HUES64 (cell line): ENCODE measurements around the gene C16orf95.

Experiments
- H3K27ac ChIP-seq: 2 replicates; pipeline ENCODE4 v1.7.0; 2013; ENCODE audit warnings: low read depth, low read length, inconsistent platforms
- H3K27me3 ChIP-seq: 2 replicates; pipeline ENCODE4 v1.6.1; 2013; ENCODE audit warnings: mild to moderate bottlenecking, low read length; ENCODE audit not compliant: insufficient read depth
- H3K36me3 ChIP-seq: 2 replicates; pipeline ENCODE4 v1.6.1; 2013; ENCODE audit warnings: mild to moderate bottlenecking, low read length; ENCODE audit not compliant: insufficient read depth
- H3K4me1 ChIP-seq: 2 replicates; pipeline ENCODE4 v1.6.1; 2013; ENCODE audit warnings: mild to moderate bottlenecking, low read length, moderate library complexity; ENCODE audit not compliant: insufficient read depth
- H3K4me3 ChIP-seq: 2 replicates; pipeline ENCODE4 v1.5.1; 2013; ENCODE audit warnings: mild to moderate bottlenecking, low read length, moderate library complexity
- H3K9ac ChIP-seq: 2 replicates; pipeline ENCODE4 v1.6.1; 2013; ENCODE audit warnings: mild to moderate bottlenecking, low read depth, low read length
- H3K9me3 ChIP-seq: 2 replicates; pipeline ENCODE4 v1.6.1; 2013; ENCODE audit warnings: low read depth, low read length; ENCODE audit not compliant: insufficient read depth
- WGBS: fragments of 150-250, 120-280 bp; methylation state at CpG from one replicate; pipeline ENCODE4 v1.1.7; 2013; ENCODE audit warnings: missing lambda C conversion rate; 5-methylcytosine and 5-hydroxymethylcytosine counted together

C16orf95 gene

DNA sequence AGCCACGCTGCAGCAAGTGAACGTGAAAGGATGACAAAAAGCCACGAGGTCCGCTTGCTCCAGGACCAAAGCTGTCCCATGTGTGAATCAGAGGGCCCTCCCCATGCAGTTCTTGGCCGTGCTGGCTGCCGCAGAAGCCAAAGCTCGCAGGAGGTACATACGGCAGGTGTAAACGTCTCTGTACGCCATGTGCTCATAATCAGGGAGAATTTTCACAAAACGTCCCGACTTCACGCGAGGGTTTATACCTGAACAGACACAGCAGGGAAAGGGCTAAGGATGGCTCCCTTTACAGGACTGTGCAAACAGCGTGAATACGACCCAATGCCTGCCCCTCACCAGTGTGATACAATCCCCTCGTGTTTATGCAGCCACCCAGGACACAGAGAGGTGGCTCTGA is 41.1 kb upstream of the C16orf95 start:
- Histone ChIP-seq H3K36me3 (peaks cover 34% of the 10 kb centered on the region), H3K9me3 (no peaks in the 10 kb centered on the region), H3K27me3 (no peaks in the 10 kb centered on the region), H3K9ac (no peak overlapping the region), H3K4me1 (no peaks in the 10 kb centered on the region), H3K27ac (no peak overlapping the region), H3K4me3 (no peak overlapping the region)
- 94% methylated on average over 17 of the region's 17 CpGs for WGBS

DNA sequence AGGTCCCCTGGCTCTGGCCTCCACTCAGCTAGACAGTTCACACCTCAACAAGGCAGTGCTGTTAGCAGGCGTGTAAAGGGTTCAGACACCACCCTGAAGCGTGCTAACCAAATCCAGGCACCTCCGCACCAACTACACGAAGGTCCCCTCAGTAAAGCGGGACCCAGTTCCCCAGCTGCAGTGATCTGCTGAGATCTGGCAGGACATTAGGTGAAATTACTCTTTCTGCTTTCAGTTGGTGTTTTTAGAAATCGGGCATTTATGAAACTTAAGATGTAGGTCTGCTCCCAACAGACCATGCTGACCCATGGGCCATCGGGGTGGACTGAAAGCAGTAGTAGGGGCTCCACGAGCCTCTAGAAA is 39.3 kb upstream of the C16orf95 start:
- Histone ChIP-seq H3K9ac (no peak overlapping the region), H3K27me3 (no peaks in the 10 kb centered on the region), H3K4me3 (no peak overlapping the region), H3K9me3 (no peaks in the 10 kb centered on the region), H3K36me3 (peaks cover 25% of the 10 kb centered on the region), H3K4me1 (no peaks in the 10 kb centered on the region), H3K27ac (no peak overlapping the region)
- WGBS: 94% methylated on average over 8 of the region's 8 CpGs

DNA sequence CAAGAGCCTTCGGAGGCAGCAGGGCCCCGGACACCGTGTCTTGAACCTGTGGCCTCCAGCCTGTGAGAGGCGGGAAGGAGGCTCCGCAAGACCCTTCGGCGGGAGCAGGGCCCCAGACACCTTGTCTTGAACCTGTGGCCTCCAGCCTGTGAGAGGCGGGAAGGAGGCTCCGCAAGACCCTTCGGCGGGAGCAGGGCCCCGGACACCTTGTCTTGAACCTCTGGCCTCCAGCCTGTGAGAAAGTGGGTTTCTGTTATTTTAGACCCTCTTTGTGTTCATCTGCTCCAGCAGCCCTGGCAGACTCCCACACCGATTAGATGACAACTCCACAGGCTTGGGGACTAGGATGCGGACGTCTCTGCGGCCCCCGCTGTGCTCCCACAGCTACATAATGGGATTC is 36.4 kb upstream of the C16orf95 start:
- Histone ChIP-seq H3K9me3 (no peaks in the 10 kb centered on the region), H3K4me3 (no peak overlapping the region), H3K27ac (no peak overlapping the region), H3K36me3 (peaks cover 11% of the 10 kb centered on the region), H3K9ac (no peak overlapping the region), H3K27me3 (no peaks in the 10 kb centered on the region), H3K4me1 (no peaks in the 10 kb centered on the region)
- 97% methylated on average over 17 of the region's 17 CpGs for WGBS

DNA sequence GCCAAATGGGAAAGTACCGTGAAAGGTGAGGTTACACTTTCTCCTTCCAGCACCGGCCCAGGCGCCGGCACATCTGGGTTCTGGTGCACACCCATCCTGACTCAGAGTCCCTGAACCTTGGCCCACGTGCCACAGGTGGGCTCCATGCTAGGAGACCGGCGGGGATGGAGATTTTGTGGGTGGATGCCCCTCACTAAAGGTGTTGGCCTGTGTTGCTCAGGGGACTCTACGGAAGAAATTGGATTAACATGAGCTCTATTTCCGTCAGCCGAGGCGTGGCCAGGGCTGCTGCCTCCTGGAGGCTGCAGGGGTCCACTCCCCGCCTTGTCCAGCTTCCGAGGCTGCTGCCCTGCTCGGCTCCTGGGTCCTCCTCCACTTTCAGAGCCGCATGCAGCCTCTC is 35.6 kb upstream of the C16orf95 start:
- Histone ChIP-seq H3K9ac (no peak overlapping the region), H3K27me3 (no peaks in the 10 kb centered on the region), H3K9me3 (no peaks in the 10 kb centered on the region), H3K27ac (no peak overlapping the region), H3K4me1 (no peaks in the 10 kb centered on the region), H3K36me3 (peaks cover 5% of the 10 kb centered on the region; the same call in 1 of the 2 replicates), H3K4me3 (no peak overlapping the region)
- WGBS: 93% methylated on average over 15 of the region's 15 CpGs

DNA sequence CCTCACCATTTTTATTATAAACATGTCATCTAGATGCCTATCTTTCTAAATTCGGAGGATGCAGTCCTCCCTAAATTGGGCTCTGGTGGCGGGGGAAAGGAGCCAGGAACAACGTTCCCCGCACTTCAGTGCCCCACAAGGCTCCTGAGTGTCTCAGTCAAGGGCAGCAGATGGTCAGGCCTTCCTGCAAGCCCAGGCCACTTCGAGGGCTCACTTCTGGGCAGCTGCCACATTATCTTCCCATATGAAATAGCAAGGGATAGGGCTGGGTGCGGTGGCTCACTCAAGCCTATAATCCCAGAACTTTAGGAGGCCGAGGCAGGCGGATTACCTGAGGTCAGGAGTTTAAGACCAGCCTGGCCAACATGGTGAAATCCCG is 34.1 kb upstream of the C16orf95 start:
- H3K9me3 ChIP-seq: no peaks in the 10 kb centered on the region
- peaks cover 7% of the 10 kb centered on the region for H3K36me3 ChIP-seq

DNA sequence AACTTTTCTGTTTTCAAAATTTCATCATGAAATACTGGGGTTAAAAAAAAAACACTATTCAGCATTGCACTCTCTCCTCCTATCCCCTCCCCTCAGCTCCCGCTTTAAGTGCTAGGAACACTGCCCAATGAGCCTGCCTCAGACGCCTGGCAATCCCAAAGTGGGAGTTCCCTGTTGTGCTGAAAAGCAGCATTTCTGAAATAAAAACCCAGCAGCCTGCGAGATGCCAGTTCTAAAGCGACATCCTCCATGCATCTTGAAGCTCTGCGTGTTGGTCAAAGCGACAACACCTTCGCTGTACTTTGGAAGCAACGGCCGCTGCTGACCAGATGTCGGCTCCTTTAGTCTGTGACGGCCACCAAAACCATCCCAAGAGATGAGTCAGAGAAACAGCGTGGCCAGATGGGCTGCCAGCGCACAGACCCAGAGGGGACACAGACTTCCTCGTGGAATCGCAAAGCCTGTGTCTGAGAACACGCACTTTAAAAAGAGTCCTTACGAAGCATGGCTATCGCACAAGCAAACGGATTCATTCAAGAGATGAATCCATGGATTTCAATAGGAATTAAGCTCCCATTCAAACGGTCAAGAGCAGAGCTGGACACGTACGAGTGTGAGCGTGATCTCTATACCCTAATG is 33.6 kb upstream of the C16orf95 start:
- Histone ChIP-seq H3K27ac (no peak overlapping the region), H3K9ac (no peak overlapping the region), H3K27me3 (no peaks in the 10 kb centered on the region), H3K4me1 (peaks cover 4% of the 10 kb centered on the region; the same call in 1 of the 2 replicates), H3K9me3 (no peaks in the 10 kb centered on the region), H3K36me3 (peaks cover 7% of the 10 kb centered on the region), H3K4me3 (no peak overlapping the region)
- 88% methylated on average over 23 of the region's 23 CpGs for WGBS

More for the DNA sequence above, 34.1 kb upstream of the C16orf95 start:
- Histone ChIP-seq H3K9ac (no peak overlapping the region), H3K4me1 (no peaks in the 10 kb centered on the region), H3K27me3 (no peaks in the 10 kb centered on the region), H3K4me3 (no peak overlapping the region), H3K27ac (no peak overlapping the region)
- 90% methylated on average over 8 of the region's 9 CpGs for WGBS

DNA sequence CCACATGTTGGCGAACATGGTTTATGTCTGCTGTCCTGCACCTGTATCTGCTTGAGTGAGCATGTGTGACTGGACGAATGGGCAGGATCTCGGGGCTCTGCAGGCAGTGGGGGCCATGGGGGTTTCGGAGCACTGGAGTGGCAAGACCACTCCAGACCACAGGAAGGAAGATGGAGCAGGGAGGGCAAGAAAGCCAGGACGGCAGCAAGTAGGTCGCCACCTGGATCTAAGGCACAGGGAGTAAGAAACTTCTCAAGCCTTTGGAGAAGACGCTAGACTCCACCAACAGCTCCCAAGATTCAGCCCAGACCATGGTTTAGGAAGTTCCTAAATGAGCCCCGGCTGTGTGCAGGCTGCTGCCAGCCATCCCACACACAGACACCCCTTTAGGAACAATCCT is 32.8 kb upstream of the C16orf95 start:
- Histone ChIP-seq H3K27me3 (no peaks in the 10 kb centered on the region), H3K9ac (no peak overlapping the region), H3K27ac (no peak overlapping the region), H3K9me3 (no peaks in the 10 kb centered on the region), H3K4me1 (peaks cover 9% of the 10 kb centered on the region; the same call in 1 of the 2 replicates), H3K4me3 (no peak overlapping the region), H3K36me3 (peaks cover 7% of the 10 kb centered on the region)
- 94% methylated on average over 8 of the region's 8 CpGs for WGBS

DNA sequence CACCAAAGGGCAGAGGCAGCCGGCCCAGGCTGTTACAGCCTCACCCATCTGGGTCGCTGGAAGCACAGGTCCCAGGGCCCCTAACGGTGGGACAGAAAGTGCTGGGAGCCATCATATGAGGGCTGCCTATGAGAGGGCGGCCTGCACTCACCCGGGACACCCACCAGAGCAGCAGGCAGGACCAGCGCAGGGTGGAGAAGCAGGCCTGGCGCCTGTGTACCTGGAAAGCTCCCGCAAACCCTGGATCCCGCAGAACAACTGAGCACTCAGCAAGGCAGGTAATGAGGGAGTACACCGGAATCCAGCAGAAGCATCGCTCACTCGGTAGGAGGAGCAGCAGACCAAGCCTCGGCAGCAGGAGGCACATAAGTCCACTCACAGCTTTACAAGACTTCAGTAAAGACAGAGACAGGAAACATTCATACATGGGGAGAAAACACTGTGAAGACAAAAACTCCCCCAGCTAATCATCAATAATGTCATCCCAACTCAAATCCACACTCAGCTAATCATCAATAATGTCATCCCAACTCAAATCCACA is 31.5 kb upstream of the C16orf95 start:
- no peak overlapping the region for H3K9ac ChIP-seq
- H3K4me3 ChIP-seq: no peak overlapping the region
- WGBS: 97% methylated on average over 13 of the region's 13 CpGs
- peaks cover 14% of the 10 kb centered on the region; the same call in 1 of the 2 replicates for H3K4me1 ChIP-seq
- H3K27me3 ChIP-seq: no peaks in the 10 kb centered on the region
- peaks cover 7% of the 10 kb centered on the region for H3K36me3 ChIP-seq
- H3K27ac ChIP-seq: no peak overlapping the region
- H3K9me3 ChIP-seq: no peaks in the 10 kb centered on the region

DNA sequence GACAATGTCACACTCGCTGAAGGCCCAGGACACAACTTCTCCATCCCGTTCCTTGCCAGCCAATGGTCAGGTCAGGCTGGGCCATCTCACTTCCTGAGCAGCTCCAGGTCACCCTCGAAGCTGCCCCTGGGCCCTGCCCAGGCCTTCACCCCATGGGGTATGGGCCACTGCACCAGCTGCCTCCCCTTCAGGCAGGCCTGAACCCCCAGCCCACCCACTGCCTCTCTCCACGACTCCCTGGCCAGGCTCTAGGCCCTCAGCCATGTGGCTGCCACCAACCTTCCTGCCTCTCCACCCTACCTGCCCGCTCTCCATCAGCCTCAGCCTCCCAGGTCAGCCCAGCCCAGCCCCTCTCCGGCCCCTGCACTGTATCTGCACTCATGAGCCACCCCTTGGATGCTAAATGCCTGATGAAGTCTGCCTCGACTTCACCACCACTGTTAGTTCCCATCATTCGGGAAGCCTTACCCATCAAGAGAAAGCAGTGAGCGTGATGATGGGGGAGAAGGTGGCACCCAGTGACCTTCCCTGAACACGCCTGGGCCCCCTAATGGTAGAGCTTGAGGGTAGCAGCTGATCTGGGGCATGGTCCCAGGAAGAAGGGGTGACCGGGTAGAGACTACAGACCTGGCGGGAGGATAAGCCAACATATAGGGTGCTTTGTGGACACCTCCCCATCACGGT is 30.9 kb upstream of the C16orf95 start:
- WGBS: 93% methylated on average over 13 of the region's 13 CpGs

DNA sequence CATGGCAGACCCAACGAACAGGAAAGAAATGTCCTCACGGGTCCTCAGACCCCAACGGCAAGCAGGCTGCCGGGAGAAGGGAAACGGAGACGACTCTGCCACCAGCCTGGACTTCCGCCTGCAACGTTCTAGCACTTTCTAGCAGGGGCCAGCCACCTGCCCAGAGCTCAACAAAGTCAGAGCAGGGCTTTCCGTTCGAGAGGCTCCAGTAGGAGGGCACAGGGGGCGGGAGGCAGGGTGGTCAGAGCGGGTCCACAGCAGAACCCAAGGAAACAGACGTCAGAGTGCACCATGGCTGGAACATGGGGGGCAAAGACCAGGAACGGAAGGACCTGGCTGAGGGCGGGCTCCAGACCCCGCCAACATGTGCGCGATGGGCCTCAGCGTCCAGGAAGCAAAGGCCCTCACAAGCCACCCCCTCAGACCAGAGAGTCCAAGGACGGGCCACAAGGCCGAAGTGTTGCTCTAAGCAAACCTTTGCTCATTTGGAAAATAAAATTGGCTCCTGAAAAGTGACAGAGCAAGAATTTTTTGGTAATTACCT is 29.4 kb upstream of the C16orf95 start:
- H3K36me3 ChIP-seq: peaks cover 22% of the 10 kb centered on the region
- WGBS: 93% methylated on average over 21 of the region's 21 CpGs
- H3K9me3 ChIP-seq: no peaks in the 10 kb centered on the region
- no peak overlapping the region for H3K4me3 ChIP-seq
- no peak overlapping the region for H3K9ac ChIP-seq
- H3K27ac ChIP-seq: no peak overlapping the region; the same call in 1 of the 2 replicates
- no peaks in the 10 kb centered on the region for H3K27me3 ChIP-seq
- peaks cover 14% of the 10 kb centered on the region; the same call in 1 of the 2 replicates for H3K4me1 ChIP-seq

More for the DNA sequence above, 30.9 kb upstream of the C16orf95 start:
- no peak overlapping the region for H3K4me3 ChIP-seq
- H3K9me3 ChIP-seq: no peaks in the 10 kb centered on the region
- H3K27ac ChIP-seq: no peak overlapping the region
- H3K27me3 ChIP-seq: no peaks in the 10 kb centered on the region
- peaks cover 7% of the 10 kb centered on the region for H3K36me3 ChIP-seq
- peaks cover 14% of the 10 kb centered on the region; the same call in 1 of the 2 replicates for H3K4me1 ChIP-seq
- no peak overlapping the region for H3K9ac ChIP-seq

DNA sequence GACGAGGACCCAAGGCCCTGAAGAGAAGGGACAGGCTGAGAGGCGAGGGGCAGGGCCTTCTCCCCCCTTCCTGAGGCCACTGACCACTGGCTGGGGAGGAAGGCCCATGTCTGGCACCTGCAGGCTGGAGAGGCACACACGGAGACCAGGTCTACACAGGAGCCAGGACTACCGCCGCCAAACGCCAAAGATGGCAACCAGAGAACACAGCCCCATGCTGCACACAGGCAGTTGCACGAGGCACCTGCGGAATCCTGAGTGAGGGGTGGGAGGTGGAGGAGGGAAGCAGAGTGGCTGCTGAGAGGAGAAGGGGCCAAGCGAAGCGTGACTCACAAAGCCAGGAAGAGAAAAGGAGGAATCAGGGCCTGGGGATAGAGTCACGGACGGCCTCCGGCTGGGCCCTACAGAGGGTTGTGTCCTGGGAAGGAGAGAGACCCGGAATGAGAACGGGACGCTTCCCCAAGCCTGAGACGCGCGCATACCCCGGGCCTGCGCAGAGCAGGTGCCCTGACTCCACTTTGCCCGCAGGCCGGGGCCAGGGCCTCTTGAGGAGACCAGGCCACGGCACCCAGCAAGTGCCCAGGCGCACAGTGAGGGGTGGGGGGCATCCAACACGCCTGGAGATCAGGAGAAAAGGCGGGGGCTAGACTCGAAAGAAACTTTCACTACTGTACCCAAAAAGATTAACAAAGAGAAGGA is 28.7 kb upstream of the C16orf95 start:
- WGBS: 88% methylated on average over 28 of the region's 28 CpGs
- no peaks in the 10 kb centered on the region for H3K27me3 ChIP-seq
- H3K4me1 ChIP-seq: peaks cover 14% of the 10 kb centered on the region; the same call in 1 of the 2 replicates
- H3K9me3 ChIP-seq: no peaks in the 10 kb centered on the region
- peaks cover 23% of the 10 kb centered on the region for H3K36me3 ChIP-seq
- peak overlapping the region; percentile 3; the same call in 1 of the 2 replicates for H3K9ac ChIP-seq
- no peak overlapping the region for H3K4me3 ChIP-seq
- H3K27ac ChIP-seq: peak overlapping the region; percentile 58; the same call in 1 of the 2 replicates
